ENCODE measurements around the gene ZMYM2. TPM values are rescaled to one million over a fixed set of nuclear protein-coding genes. Genes with fewer than 3 reads are reported as not detected.

ZMYM2 gene
- total RNA-seq, 1 experiment from 2014 or later, result 91.1 TPM

GRCh38 chr13:20137875-20138274 is 179.3 kb downstream of the ZMYM2 start:
- peaks cover 4% of the 10 kb centered on the region; the same call in 1 of the 2 replicates for H3K4me1 ChIP-seq
- no peak for DNase-seq
- Mint-ChIP-seq H3K9me3 (ENCODE audit: unreplicated experiment) (no peaks in the 10 kb centered on the region), H3K36me3 (ENCODE audit: insufficient read depth, unreplicated experiment) (no peaks in the 10 kb centered on the region), H3K4me3 (ENCODE audit: unreplicated experiment) (no peak overlapping the region), H3K27ac (ENCODE audit: unreplicated experiment) (no peak overlapping the region), H3K4me1 (ENCODE audit: low read depth, unreplicated experiment) (no peaks in the 10 kb centered on the region), H3K27me3 (ENCODE audit: insufficient read depth, unreplicated experiment) (no peaks in the 10 kb centered on the region)
- ChIA-PET POLR2A (no interaction called here), CTCF (no interaction called here)
- no peaks in the 10 kb centered on the region for H3K36me3 ChIP-seq (ENCODE audit: control insufficient read depth, insufficient read depth, low read length)
- no peaks in the 10 kb centered on the region for H3K9me3 ChIP-seq
- BruUV-seq (replicated peaks), result no TSS peak
- no peak overlapping the region for H3K4me3 ChIP-seq (ENCODE audit: low read depth, low read length)
- TF ChIP-seq CTCF (IDR thresholded peaks at IDR 0.05; ENCODE audit: insufficient read depth in 1 of 2, low read depth in 1 of 2, low read length in 1 of 2, severe bottlenecking in 1 of 2, unreplicated experiment in 1 of 2), result no peak
- H3K27me3 ChIP-seq (replicated peaks; ENCODE audit: control insufficient read depth, insufficient read depth, low read length), result no peaks in the 10 kb centered on the region
- intact Hi-C loops (cut with micrococcal nuclease; ENCODE audit: unreplicated experiment), result no loop called here

GRCh38 chr13:20140487-20140886 is 182.0 kb downstream of the ZMYM2 start:
- intact Hi-C loops (cut with micrococcal nuclease; ENCODE audit: unreplicated experiment), result no loop called here
- BruUV-seq (replicated peaks), result no TSS peak
- ChIA-PET POLR2A (no interaction called here), CTCF (no interaction called here)
- H3K36me3 ChIP-seq (ENCODE audit: control insufficient read depth, insufficient read depth, low read length), result no peaks in the 10 kb centered on the region
- no peaks in the 10 kb centered on the region for H3K27me3 Mint-ChIP-seq (ENCODE audit: insufficient read depth, unreplicated experiment)
- no peaks in the 10 kb centered on the region for H3K27me3 ChIP-seq (replicated peaks; ENCODE audit: control insufficient read depth, insufficient read depth, low read length)
- TF ChIP-seq CTCF (IDR thresholded peaks at IDR 0.05; ENCODE audit: insufficient read depth in 1 of 2, low read depth in 1 of 2, low read length in 1 of 2, severe bottlenecking in 1 of 2, unreplicated experiment in 1 of 2), result no peak
- no peak overlapping the region for H3K4me3 Mint-ChIP-seq (ENCODE audit: unreplicated experiment)
- no peaks in the 10 kb centered on the region for H3K9me3 Mint-ChIP-seq (ENCODE audit: unreplicated experiment)
- no peak for DNase-seq
- no peaks in the 10 kb centered on the region for H3K9me3 ChIP-seq
- no peak overlapping the region for H3K27ac Mint-ChIP-seq (ENCODE audit: unreplicated experiment)
- no peak overlapping the region for H3K4me3 ChIP-seq (ENCODE audit: low read depth, low read length)
- no peaks in the 10 kb centered on the region for H3K36me3 Mint-ChIP-seq (ENCODE audit: insufficient read depth, unreplicated experiment)
- H3K4me1 ChIP-seq, result peaks cover 4% of the 10 kb centered on the region; the same call in 1 of the 2 replicates
- no peaks in the 10 kb centered on the region for H3K4me1 Mint-ChIP-seq (ENCODE audit: low read depth, unreplicated experiment)

Other genes with a start within 250 kb of the ZMYM2 start
- gene PSPC1, start 175.8 kb upstream of the ZMYM2 start, total RNA-seq (2022), result 123 and 124 TPM in 2 replicates
- 15.5 and 16.7 TPM in 2 replicates for gene ZMYM5, start 95.1 kb upstream of the ZMYM2 start, total RNA-seq (2022)
- gene GJA3, start 202.3 kb downstream of the ZMYM2 start, total RNA-seq (2022), result 0.09 and 0.11 TPM in 2 replicates
- 0.58 and 0.75 TPM in 2 replicates for gene GJB2, start 234.2 kb downstream of the ZMYM2 start, total RNA-seq (2022)

Data from Caco-2 (cell line).